ENCODE measurements around the gene NOX3. TPM values are rescaled to one million over a fixed set of nuclear protein-coding genes. Genes with fewer than 3 reads are reported as not detected.

NOX3 gene
- total and polyA plus RNA-seq, 2 of the 8 experiments (the other 6 are each of a cell fraction or from before 2014, with no cell fraction given), result not detected

DNA sequence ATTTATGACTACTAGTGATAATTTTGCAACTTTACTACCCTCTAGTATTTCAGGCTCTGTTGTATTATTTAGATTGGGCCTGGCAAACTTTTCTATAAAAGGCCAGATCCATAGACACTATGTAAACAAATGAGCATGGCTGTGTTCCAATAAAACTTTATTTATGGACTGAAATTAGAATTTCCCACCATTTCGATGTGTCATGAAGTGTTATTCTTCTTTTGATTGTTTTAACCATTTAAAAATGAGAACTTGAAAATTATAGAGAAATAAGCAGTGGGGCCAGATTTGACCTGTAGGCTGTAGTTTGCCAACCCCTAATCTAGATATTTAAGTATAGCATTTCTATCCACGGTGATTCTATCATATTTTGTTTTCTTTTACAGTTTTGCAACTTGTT, 79.8 kb downstream of the NOX3 start (continued):
- TF ChIP-seq, protein P1, sequence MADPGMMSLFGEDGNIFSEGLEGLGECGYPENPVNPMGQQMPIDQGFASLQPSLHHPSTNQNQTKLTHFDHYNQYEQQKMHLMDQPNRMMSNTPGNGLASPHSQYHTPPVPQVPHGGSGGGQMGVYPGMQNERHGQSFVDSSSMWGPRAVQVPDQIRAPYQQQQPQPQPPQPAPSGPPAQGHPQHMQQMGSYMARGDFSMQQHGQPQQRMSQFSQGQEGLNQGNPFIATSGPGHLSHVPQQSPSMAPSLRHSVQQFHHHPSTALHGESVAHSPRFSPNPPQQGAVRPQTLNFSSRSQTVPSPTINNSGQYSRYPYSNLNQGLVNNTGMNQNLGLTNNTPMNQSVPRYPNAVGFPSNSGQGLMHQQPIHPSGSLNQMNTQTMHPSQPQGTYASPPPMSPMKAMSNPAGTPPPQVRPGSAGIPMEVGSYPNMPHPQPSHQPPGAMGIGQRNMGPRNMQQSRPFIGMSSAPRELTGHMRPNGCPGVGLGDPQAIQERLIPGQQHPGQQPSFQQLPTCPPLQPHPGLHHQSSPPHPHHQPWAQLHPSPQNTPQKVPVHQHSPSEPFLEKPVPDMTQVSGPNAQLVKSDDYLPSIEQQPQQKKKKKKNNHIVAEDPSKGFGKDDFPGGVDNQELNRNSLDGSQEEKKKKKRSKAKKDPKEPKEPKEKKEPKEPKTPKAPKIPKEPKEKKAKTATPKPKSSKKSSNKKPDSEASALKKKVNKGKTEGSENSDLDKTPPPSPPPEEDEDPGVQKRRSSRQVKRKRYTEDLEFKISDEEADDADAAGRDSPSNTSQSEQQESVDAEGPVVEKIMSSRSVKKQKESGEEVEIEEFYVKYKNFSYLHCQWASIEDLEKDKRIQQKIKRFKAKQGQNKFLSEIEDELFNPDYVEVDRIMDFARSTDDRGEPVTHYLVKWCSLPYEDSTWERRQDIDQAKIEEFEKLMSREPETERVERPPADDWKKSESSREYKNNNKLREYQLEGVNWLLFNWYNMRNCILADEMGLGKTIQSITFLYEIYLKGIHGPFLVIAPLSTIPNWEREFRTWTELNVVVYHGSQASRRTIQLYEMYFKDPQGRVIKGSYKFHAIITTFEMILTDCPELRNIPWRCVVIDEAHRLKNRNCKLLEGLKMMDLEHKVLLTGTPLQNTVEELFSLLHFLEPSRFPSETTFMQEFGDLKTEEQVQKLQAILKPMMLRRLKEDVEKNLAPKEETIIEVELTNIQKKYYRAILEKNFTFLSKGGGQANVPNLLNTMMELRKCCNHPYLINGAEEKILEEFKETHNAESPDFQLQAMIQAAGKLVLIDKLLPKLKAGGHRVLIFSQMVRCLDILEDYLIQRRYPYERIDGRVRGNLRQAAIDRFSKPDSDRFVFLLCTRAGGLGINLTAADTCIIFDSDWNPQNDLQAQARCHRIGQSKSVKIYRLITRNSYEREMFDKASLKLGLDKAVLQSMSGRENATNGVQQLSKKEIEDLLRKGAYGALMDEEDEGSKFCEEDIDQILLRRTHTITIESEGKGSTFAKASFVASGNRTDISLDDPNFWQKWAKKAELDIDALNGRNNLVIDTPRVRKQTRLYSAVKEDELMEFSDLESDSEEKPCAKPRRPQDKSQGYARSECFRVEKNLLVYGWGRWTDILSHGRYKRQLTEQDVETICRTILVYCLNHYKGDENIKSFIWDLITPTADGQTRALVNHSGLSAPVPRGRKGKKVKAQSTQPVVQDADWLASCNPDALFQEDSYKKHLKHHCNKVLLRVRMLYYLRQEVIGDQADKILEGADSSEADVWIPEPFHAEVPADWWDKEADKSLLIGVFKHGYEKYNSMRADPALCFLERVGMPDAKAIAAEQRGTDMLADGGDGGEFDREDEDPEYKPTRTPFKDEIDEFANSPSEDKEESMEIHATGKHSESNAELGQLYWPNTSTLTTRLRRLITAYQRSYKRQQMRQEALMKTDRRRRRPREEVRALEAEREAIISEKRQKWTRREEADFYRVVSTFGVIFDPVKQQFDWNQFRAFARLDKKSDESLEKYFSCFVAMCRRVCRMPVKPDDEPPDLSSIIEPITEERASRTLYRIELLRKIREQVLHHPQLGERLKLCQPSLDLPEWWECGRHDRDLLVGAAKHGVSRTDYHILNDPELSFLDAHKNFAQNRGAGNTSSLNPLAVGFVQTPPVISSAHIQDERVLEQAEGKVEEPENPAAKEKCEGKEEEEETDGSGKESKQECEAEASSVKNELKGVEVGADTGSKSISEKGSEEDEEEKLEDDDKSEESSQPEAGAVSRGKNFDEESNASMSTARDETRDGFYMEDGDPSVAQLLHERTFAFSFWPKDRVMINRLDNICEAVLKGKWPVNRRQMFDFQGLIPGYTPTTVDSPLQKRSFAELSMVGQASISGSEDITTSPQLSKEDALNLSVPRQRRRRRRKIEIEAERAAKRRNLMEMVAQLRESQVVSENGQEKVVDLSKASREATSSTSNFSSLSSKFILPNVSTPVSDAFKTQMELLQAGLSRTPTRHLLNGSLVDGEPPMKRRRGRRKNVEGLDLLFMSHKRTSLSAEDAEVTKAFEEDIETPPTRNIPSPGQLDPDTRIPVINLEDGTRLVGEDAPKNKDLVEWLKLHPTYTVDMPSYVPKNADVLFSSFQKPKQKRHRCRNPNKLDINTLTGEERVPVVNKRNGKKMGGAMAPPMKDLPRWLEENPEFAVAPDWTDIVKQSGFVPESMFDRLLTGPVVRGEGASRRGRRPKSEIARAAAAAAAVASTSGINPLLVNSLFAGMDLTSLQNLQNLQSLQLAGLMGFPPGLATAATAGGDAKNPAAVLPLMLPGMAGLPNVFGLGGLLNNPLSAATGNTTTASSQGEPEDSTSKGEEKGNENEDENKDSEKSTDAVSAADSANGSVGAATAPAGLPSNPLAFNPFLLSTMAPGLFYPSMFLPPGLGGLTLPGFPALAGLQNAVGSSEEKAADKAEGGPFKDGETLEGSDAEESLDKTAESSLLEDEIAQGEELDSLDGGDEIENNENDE (IDR thresholded peaks at IDR 0.05; ENCODE audit: insufficient replicate concordance, low read length), result no peak
